ENCODE data around the gene SELENOK. TPM values are rescaled to one million over a fixed set of nuclear protein-coding genes. Genes with fewer than 3 reads are reported as not detected.

SELENOK gene
- total and polyA plus RNA-seq, 2 of the 13 experiments (the other 11 are each of a cell fraction or from before 2014, with no cell fraction given): 67.0 to 81.0 TPM

- Histone ChIP-seq H3K79me2 (ENCODE audit: insufficient read depth, low read length) (peaks cover 92% of the 10 kb centered on the region), H3K4me3 (replicated peaks in 1 of 3; ENCODE audit: insufficient read depth in 1 of 3, low read depth in 2 of 3, low read length in 3 of 3) (no peak overlapping the region), H3K36me3 (replicated peaks in 1 of 2; ENCODE audit: control insufficient read depth in 1 of 2, insufficient read depth in 2 of 2, low read length in 2 of 2) (peaks cover 44 to 77% of the 10 kb centered on the region in 2 experiments), H3K4me1 (ENCODE audit: insufficient read depth, low read length) (peaks cover 89% of the 10 kb centered on the region), H3K27me3 (ENCODE audit: control insufficient read depth in 1 of 2, insufficient read depth in 2 of 2, low read length in 2 of 2) (no peaks in the 10 kb centered on the region), H3K9me3 (ENCODE audit: low read length) (no peaks in the 10 kb centered on the region), H2AFZ (ENCODE audit: low read length) (no peak overlapping the region), H3K27ac (ENCODE audit: extremely low read length, insufficient read depth, low read length) (no peak overlapping the region), H4K20me1 (ENCODE audit: insufficient read depth, low read length) (peaks cover 46% of the 10 kb centered on the region), H3K4me2 (ENCODE audit: low read depth, low read length) (no peak overlapping the region), H3K9ac (ENCODE audit: insufficient read depth, low read depth, low read length) (no peak overlapping the region)
- ChIA-PET POLR2A (interaction anchor here (9.0 kb wide), 1 partner anchor 8 kb away, joined by 71 read pairs; no protein-coding TSS in a partner anchor), CTCF (ENCODE audit: low intra/inter-chr PET ratio, low total read pairs) (no interaction called here)
- DNase-seq (ENCODE audit: low spot score) (no peak), FAIRE-seq (no peak), ATAC-seq (no peak)
- WGBS (ENCODE audit: low lambda C conversion rate): 86% methylated on average over 1 of the region's 1 CpG
- no TSS peak for BruUV-seq (replicated peaks)
- TF ChIP-seq ZNF263 (CRISPR knock-in tag; IDR thresholded peaks at IDR 0.05) (no peak), CCAR2 (optimal IDR thresholded peaks at IDR 0.05; ENCODE audit: low read depth, low read length) (no peak), ZNF292 (CRISPR knock-in tag; IDR thresholded peaks at IDR 0.05; ENCODE audit: borderline replicate concordance, low read depth) (no peak), PLRG1 (conservative IDR thresholded peaks at IDR 0.05) (no peak), ATF6 (CRISPR knock-in tag; conservative IDR thresholded peaks at IDR 0.05) (no peak), ZMYM4 (CRISPR knock-in tag; IDR thresholded peaks at IDR 0.05) (no peak), ELF4 (CRISPR knock-in tag; IDR thresholded peaks at IDR 0.05; ENCODE audit: borderline replicate concordance) (no peak), MIER2 (CRISPR knock-in tag; IDR thresholded peaks at IDR 0.05) (no peak)
- intact Hi-C loops (cut with micrococcal nuclease; ENCODE audit: unreplicated experiment): no loop called here
- in situ Hi-C loops (cut with HindIII; ENCODE audit: extremely low pct_ligation_motif_present, low pct_unique_long_range_greater_than_20kb): no loop called here
These were observed 56.4 kb downstream of the SELENOK start for GRCh38 chr3:53835257-53835656.
